GM12865 (cell line): ENCODE results near the gene DNAH5.

Source experiments
- DNase-seq: peaks from one replicate; pipeline ENCODE4 v3.0.0; 2010; ENCODE audit warnings: low read depth
- H3K4me3 ChIP-seq: 2 replicates; pipeline ENCODE4 v1.5.1; 2011; ENCODE audit warnings: mild to moderate bottlenecking, low read depth, low read length, control low read depth
- TF ChIP-seq, protein P1 (sequence below): IDR thresholded peaks from 2 replicates; pipeline ENCODE4 v1.5.1; 2011; ENCODE audit warnings: low read length, control low read depth, low read depth, inconsistent platforms; ENCODE audit not compliant: insufficient read depth; ENCODE audit errors: missing control alignments

DNAH5 gene

DNA sequence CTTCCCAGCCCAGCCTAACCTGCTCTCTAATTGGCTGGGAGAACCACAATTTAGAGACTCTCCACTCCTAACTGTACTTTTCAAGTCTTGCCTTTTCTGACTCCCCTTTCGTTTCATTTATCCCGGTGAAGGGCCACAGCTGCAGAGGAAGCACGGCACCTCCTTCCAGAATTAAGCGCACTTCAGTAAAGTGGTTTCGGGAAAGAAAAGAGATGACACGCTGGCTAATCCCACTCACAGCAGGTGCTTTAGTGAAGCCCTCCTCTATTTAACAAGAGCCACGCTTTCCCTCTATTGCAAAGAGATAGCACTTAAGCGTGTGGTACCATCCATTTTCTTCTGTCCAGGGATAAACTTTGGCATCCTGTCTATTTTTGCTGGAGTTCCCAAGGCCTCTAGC is 4.8 kb downstream of the DNAH5 start:
- H3K4me3 ChIP-seq: no peak overlapping the region
- no peak for DNase-seq
- TF ChIP-seq, protein P1, sequence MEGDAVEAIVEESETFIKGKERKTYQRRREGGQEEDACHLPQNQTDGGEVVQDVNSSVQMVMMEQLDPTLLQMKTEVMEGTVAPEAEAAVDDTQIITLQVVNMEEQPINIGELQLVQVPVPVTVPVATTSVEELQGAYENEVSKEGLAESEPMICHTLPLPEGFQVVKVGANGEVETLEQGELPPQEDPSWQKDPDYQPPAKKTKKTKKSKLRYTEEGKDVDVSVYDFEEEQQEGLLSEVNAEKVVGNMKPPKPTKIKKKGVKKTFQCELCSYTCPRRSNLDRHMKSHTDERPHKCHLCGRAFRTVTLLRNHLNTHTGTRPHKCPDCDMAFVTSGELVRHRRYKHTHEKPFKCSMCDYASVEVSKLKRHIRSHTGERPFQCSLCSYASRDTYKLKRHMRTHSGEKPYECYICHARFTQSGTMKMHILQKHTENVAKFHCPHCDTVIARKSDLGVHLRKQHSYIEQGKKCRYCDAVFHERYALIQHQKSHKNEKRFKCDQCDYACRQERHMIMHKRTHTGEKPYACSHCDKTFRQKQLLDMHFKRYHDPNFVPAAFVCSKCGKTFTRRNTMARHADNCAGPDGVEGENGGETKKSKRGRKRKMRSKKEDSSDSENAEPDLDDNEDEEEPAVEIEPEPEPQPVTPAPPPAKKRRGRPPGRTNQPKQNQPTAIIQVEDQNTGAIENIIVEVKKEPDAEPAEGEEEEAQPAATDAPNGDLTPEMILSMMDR: no peak

DNA sequence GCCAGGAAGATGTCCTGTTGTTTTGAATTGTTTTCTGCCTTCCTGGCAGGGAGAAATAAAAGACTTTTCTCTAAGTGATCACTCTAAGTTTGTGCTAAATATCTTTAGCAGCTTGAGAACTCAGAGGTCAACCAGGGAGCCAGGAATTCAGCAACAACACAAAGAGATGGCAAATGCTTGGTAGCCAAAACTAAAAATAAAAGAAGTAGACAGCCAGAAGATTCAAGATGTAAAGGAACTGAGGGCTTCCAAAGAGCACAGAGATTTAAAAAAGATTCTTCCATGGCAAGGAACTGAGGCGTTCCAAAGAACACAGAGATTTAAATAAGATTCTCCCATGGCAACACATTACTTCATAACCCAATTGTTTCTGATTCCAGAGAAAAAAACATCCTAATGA is 9.6 kb downstream of the DNAH5 start:
- TF ChIP-seq, protein P1: no peak
- no peak overlapping the region for H3K4me3 ChIP-seq
- DNase-seq: no peak

DNA sequence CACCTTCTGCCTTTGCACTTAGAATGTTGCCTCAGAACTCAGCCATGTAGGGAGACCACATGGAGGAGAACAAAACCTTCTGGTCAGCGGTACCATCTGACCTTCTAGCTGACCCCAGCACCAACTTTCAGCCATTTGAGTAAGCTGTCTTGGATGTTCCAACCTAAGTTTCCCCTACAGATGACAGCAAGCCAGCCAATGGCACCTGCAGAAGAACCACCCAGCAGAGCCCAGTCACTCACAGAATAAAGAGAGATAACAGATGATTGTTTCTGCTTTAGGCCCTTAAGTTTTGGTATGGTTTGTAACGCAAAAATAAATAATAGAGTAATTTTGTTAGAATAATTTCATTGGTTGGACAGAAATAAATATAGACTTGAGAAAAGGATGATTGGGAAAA is 10.4 kb downstream of the DNAH5 start:
- DNase-seq: no peak
- no peak overlapping the region for H3K4me3 ChIP-seq
- TF ChIP-seq, protein P1: no peak

DNA sequence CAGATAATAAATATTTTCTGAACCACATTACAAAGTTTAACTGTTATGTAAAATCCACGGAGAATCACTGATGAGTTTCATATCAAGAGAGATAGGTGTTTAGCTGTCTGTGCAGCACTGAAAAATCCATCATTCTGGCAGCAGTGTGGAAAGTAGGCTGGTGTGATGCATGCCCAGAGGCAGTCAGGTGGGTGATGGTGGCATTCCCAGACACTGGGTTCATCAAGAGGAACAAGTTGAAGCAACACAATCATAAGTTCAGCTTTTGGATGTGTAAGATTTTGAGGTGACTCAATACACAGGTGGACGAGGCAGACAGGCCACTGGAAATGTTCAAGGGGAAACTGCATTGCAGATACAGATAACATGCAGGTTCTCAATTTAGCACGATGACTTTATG is 11.9 kb downstream of the DNAH5 start:
- TF ChIP-seq, protein P1: no peak
- DNase-seq: no peak

DNA sequence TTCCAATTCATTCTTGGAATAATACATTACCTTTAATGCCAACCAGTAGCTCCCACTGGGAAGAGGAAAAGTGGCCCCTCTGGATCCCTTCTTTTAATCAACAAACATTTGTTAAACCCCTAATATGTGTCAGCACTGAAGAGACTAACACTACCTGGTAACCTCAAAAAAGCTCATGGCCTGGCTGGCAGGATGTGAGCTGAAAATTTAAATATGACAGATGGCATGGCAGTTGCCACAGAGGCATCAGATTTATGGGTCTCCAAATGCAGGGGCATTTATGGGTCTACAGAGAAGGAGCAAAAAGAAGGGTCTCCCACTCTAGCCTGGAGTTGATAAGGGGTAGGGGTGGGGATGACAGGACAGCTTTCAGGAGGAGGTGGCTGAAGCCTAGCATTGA is 12.5 kb downstream of the DNAH5 start:
- TF ChIP-seq, protein P1: no peak
- DNase-seq: no peak
- H3K4me3 ChIP-seq: no peak overlapping the region

More for the DNA sequence above, 11.9 kb downstream of the DNAH5 start:
- H3K4me3 ChIP-seq: no peak overlapping the region

DNA sequence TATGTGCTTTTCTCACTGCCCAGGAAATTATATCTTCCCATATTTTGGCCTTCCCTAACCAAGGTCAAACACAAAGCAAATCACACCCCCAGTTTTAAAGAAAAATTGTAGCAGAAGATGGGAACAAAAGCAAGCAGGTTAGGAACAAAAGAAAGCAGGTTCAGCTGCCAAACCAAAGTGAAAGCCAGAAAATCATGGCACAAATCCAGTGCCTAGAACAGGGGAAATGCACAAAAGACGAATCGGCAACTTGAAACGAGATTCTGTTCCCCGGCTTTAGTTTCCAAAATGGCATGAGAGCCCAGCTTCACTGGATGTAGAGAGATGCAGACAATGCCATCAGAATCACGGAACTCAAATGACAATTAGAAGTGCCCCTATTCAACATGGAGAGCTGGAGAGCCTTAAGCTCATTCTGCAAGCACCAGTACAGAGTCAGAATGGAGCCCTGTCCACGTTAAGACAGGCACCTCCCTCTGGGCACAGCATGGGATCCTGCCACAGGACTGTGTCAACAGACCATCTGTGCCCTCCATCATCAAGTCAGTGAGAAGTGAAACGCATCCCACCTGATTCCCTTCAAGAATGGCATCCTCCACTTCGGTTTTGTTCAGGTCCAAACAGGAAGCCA is 13.8 kb downstream of the DNAH5 start:
- no peak overlapping the region for H3K4me3 ChIP-seq
- TF ChIP-seq, protein P1: no peak
- DNase-seq: no peak

DNA sequence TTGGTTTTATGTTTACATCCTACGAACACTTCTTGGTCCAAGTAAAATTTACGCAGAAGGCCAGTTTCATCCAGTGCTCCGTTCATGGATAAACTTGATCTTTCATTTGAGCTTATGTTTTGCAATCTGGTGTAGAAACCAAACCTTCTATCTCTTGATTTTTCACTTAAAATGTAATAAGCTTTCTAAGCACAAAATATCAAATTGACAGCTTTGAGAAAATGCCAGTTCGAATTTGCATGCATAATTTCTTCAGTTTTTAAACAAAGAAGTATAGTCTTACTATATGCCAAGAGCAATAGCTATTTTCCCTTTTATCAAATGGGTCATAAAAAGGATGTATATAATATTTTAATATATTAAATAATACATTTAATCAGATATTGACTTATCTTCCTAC is 17.8 kb downstream of the DNAH5 start:
- TF ChIP-seq, protein P1: no peak
- no peak for DNase-seq
- H3K4me3 ChIP-seq: no peak overlapping the region
